GM12864 (cell line): ENCODE results near the gene CPXM2.

ENCODE experiments used
- DNase-seq: peaks from one replicate; pipeline ENCODE4 v3.0.0-alpha.2; 2011; ENCODE audit warnings: low read depth
- H3K4me3 ChIP-seq: 2 replicates; pipeline ENCODE4 v1.5.1; 2011; ENCODE audit warnings: mild to moderate bottlenecking, low read depth, low read length, control low read depth
- TF ChIP-seq, protein P1 (sequence below): IDR thresholded peaks from 2 replicates; pipeline ENCODE4 v1.5.1; 2011; ENCODE audit warnings: low read depth, mild to moderate bottlenecking, moderate library complexity, low read length, control low read depth, inconsistent platforms; ENCODE audit errors: missing control alignments

The CPXM2 gene

DNA sequence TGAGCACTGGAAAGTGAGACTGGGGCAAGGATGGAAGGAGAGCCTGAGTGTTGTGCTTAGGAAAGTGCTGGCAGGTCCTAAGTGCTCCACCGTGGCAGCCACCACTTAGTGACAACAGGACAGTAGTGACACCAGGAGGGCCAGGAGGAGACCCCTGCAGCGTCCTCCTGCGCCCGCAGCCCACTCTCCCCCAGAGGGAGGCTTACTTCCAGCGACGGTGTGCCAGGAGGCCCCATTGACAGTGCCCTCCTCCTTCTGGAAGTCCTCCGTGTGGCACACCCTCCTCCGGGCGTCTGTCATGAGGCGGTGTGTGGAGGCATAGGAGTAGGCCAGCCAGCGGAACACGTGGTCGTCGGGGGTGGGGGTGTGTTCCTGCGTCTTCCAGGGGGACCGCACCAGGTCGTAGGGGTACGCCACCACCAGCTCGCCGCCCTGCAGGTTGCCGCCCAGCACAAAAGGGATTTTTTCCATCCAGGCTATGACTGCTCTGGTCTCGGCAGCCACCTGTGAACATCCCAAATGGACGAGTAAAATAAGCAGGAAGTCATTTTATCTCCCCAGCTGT lies 129.9 kb downstream of the CPXM2 start:
- DNase-seq = no peak
- no peak overlapping the region for H3K4me3 ChIP-seq
- TF ChIP-seq, protein P1, sequence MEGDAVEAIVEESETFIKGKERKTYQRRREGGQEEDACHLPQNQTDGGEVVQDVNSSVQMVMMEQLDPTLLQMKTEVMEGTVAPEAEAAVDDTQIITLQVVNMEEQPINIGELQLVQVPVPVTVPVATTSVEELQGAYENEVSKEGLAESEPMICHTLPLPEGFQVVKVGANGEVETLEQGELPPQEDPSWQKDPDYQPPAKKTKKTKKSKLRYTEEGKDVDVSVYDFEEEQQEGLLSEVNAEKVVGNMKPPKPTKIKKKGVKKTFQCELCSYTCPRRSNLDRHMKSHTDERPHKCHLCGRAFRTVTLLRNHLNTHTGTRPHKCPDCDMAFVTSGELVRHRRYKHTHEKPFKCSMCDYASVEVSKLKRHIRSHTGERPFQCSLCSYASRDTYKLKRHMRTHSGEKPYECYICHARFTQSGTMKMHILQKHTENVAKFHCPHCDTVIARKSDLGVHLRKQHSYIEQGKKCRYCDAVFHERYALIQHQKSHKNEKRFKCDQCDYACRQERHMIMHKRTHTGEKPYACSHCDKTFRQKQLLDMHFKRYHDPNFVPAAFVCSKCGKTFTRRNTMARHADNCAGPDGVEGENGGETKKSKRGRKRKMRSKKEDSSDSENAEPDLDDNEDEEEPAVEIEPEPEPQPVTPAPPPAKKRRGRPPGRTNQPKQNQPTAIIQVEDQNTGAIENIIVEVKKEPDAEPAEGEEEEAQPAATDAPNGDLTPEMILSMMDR = no peak

DNA sequence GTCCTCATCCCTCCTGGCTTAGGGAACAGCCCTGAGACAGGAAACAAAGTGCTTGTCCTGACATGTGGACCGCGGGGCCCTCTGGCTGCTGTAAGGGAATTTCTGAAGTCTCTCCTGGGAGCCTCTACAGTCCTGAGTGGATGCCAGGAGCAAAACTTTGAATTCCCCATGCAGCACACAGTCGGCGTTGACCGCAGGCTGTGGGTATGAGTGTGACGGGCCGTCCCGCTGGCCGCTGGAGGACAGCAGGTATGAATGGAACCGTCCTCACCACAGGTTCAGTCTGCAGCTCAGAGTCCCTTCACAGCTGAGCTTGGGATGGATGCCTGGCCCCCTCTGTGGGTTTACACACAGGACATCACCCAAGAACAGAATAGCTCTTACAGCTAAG lies 130.6 kb downstream of the CPXM2 start:
- TF ChIP-seq, protein P1 = no peak
- no peak for DNase-seq
- no peak overlapping the region for H3K4me3 ChIP-seq

DNA sequence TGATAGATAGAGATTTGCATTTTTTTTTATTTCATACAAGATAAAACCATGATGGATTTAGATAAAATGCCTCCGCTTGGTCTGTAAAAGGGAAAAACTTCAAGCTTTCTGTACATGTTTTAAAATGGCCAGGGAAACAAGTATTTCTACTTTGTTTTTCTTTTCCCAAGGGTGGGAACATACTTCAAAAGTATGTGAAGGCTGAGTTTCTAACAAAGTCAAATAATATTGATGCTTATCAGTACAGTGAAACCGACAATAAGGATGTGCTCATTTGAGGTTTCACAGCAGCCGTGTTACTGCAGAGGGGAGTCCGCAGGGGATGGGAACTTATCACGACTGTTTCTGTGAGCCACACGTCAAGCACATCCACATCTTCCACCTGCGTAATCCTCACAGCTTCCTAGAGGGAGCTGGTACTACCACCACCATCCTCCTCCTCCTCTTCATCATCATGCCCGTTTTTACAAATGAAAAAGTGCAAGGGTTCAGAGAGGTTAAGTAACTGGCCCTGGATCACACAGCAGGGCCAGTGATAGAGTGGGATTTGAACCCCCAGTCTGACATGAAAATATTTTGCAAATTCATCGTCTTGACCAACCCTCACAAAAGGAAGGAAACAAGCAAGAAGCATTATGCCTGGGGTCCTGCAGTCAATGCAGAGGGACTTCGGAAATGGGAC lies 131.1 kb downstream of the CPXM2 start:
- no peak for DNase-seq
- no peak overlapping the region for H3K4me3 ChIP-seq
- TF ChIP-seq, protein P1 = no peak

DNA sequence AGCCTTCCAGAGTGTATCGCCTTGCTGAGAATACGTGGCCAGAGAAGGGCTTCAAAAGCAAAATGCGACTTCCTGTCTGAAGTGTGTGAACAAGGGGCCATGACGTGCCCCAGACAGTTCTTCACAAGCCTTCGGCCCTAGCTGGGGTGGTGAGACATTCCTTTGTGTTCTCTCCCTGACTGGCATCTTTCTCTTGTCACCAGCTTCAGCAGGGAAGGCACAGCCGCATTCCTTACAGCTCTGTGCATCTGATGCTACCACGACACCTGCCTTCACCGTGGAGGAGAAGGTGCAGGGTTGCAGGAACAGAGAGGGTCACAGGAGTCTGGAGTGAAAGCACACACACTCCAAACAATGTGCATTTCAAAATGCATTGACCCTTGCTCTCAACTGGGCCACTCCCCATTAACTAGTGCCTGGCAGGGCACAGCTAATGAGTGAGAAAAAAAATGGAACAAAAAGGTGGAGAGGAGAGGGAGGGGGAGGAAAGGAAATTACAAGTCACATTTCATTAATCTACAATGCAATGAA lies 132.0 kb downstream of the CPXM2 start:
- no peak for DNase-seq
- TF ChIP-seq, protein P1 = no peak
- no peak overlapping the region for H3K4me3 ChIP-seq

DNA sequence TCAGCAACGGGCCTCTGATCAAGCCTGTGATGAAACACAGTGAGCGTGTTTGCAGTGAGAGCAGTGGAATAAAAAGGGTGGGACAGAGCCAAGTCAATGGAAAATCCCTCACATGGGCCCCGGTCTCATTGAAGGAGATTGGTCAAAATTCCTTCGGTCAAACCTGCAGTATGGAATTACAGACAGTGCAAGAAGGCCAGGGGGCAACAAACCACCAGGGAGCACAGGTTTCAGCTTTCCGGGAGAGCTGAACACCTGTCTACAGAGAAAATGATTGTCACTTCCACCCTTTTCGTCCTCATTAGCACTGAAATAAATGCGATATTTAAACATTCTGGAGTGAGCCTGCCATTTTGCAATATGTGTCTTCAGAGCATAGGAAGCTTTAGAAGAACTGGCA lies 132.6 kb downstream of the CPXM2 start:
- no peak overlapping the region for H3K4me3 ChIP-seq
- no peak for DNase-seq
- TF ChIP-seq, protein P1 = no peak

DNA sequence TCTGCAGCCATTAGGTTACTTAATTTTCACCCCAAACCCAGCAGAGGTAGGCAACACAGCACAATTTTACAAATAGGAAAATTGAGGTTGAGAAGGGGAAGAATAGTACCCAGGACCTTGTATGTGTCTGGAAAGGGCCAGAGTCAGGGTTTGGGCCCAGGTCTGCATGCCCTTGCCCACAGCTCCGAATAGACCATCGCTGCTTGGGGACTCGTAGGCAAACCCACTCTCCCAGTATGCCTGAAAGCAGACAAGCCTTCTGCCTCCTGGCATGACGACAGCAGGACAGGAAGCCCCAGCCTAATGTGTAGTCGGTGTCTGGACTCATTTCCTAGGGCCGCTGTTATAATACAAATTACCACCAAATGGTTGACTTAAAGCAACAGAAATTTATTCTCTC lies 133.8 kb downstream of the CPXM2 start:
- DNase-seq = no peak
- TF ChIP-seq, protein P1 = no peak
- H3K4me3 ChIP-seq = no peak overlapping the region

DNA sequence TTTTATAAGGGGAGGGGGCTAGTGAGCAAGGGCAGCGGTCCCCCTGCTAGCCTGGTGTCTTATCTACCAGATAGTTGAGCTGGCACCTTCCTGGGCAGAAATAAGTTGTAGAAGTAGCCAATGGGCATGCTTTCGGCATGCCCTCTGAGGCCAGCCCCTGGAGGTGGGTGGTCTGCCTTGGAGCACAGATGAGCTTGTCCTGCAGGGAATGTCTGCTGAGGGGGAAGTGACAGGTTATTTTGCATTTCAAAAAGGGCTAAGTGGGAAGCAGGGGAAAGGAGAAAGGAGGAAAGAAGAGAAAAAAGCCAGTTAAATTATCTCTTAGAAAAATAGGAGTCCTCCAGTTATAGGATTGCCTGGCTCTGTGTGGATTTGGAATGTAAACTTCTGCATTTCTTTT lies 136.5 kb downstream of the CPXM2 start:
- no peak for DNase-seq
- TF ChIP-seq, protein P1 = no peak
- H3K4me3 ChIP-seq = no peak overlapping the region
